Coronary artery (tissue), 2 donors: Measurements from ENCODE around the gene SLC7A8.
A peak's percentile ranks its signal among the peaks of the same experiment; 100 is the strongest.

Experiments
- DNase-seq: peaks from one replicate; pipeline ENCODE4 v3.0.0-alpha.2; 2017; ENCODE audit warnings: low spot score
- H3K27ac ChIP-seq, 2 donors: fragments of 200-600 bp; sonication (generic); one replicate each; pipeline ENCODE4 v1.5.1; 2016 to 2019
- H3K4me3 ChIP-seq: fragments of 200-600 bp; sonication (generic); 2 replicates; pipeline ENCODE4 v1.5.1; 2016; ENCODE audit warnings: mild to moderate bottlenecking, moderate library complexity
- CTCF ChIP-seq: fragments of 200-600 bp; sonication (generic); IDR thresholded peaks from one replicate; pipeline ENCODE4 v1.5.1; 2019; ENCODE audit warnings: antibody characterized with exemption

Gene SLC7A8

GRCh38 chr14:23101213-23101970 is 82.1 kb downstream of the SLC7A8 start:
- peak; percentile 47 for DNase-seq
- H3K27ac ChIP-seq: no peak overlapping the region
- TF ChIP-seq CTCF: no peak
- H3K4me3 ChIP-seq: no peak overlapping the region

- Histone ChIP-seq H3K27ac (no peak overlapping the region), H3K4me3 (no peak overlapping the region)
- DNase-seq: peak; percentile 19
- no peak for TF ChIP-seq CTCF
Observed at GRCh38 chr14:23099212-23099861, 84.1 kb downstream of the SLC7A8 start.

GRCh38 chr14:23097786-23098185 is 85.7 kb downstream of the SLC7A8 start:
- DNase-seq: peak; percentile 64
- H3K27ac ChIP-seq: no peak overlapping the region
- no peak overlapping the region for H3K4me3 ChIP-seq
- no peak for TF ChIP-seq CTCF

GRCh38 chr14:23095196-23096108 is 88.0 kb downstream of the SLC7A8 start, which contains the start of gene C14orf119:
C14orf119 (plus strand) TSS chr14:23095505; CDS start chr14:23097659, 2,154 bp downstream.
- TF ChIP-seq CTCF: no peak
- peak; percentile 100 for DNase-seq
- peak within 1 kb of the TSS; percentile 91 for H3K4me3 ChIP-seq
- peak within 1 kb of the TSS; percentile 98 to 99 for H3K27ac ChIP-seq

- Histone ChIP-seq H3K4me3 (peak within 1 kb of the TSS; percentile 91), H3K27ac (peak within 1 kb of the TSS; percentile 98 to 99)
- no peak for TF ChIP-seq CTCF
- no peak for DNase-seq
Observed at GRCh38 chr14:23094666-23095195, 88.7 kb downstream of the SLC7A8 start, which contains the start of gene ACIN1. ACIN1 (minus strand) TSS chr14:23095136; CDS start chr14:23095112, 24 bp downstream.

GRCh38 chr14:23093991-23094665 is 89.3 kb downstream of the SLC7A8 start:
- H3K27ac ChIP-seq: peak overlapping the region; percentile 98 to 99
- DNase-seq: peak; percentile 45
- H3K4me3 ChIP-seq: peak overlapping the region; percentile 88
- no peak for TF ChIP-seq CTCF
